GM23248 (cell line): Measurements from ENCODE around the gene LEF1.

Experiments
- EZH2 ChIP-seq: fragments of 200-600 bp; sonication (generic); IDR thresholded peaks from 2 replicates; pipeline ENCODE4 v1.6.1; 2018; ENCODE audit warnings: antibody characterized with exemption, mild to moderate bottlenecking; ENCODE audit not compliant: insufficient read depth, poor library complexity, severe bottlenecking
- EZH2phosphoT487 ChIP-seq: fragments of 200-600 bp; sonication (generic); IDR thresholded peaks from 2 replicates; pipeline ENCODE4 v1.6.1; 2018; ENCODE audit warnings: antibody characterized with exemption, moderate library complexity, mild to moderate bottlenecking, low read depth; ENCODE audit not compliant: insufficient read depth

GRCh38 chr4:108129196-108129595 is 39.5 kb downstream of the LEF1 start:
- TF ChIP-seq EZH2 (no peak), EZH2phosphoT487 (no peak)
